Sigmoid colon (tissue), 7 donors: ENCODE results near the gene PSME3IP1. TPM values are rescaled to one million over a fixed set of nuclear protein-coding genes. Genes with fewer than 3 reads are reported as not detected.
A peak's percentile ranks its signal among the peaks of the same experiment; 100 is the strongest.

Experiments used
- DNase-seq: peaks from one replicate; pipeline ENCODE4 v3.0.0-alpha.2; 2019
- H3K27ac ChIP-seq, 4 donors: fragments of 200-600 bp; sonication (generic); one replicate each; pipeline ENCODE4 v1.5.1; 2016 to 2019; ENCODE audit warnings: mild to moderate bottlenecking in 1 of 4
- H3K27me3 ChIP-seq, 3 donors: fragments of 200-600 bp; sonication (generic); one replicate each; pipeline ENCODE4 v1.5.1; 2019; ENCODE audit warnings: mild to moderate bottlenecking in 1 of 3
- H3K36me3 ChIP-seq, 4 donors: fragments of 200-600 bp; sonication (generic); one replicate each; pipeline ENCODE4 v1.5.1; 2016 to 2019
- H3K4me1 ChIP-seq, 4 donors: fragments of 200-600 bp; sonication (generic); one replicate each; pipeline ENCODE4 v1.5.1; 2017 to 2019
- H3K4me3 ChIP-seq, 4 donors: fragments of 200-600 bp; sonication (generic); one replicate each; pipeline ENCODE4 v1.5.1; 2017 to 2019; ENCODE audit warnings: mild to moderate bottlenecking in 2 of 4, moderate library complexity in 1 of 4
- H3K9me3 ChIP-seq, 4 donors: fragments of 200-600 bp in 3 of 4; sonication (generic) in 3 of 4; one replicate each; pipeline versions ENCODE4 v1.5.1 to v1.6.1; 2013 to 2019
- EP300 ChIP-seq, 4 donors: sonication (generic); formaldehyde crosslinking; IDR thresholded peaks; one replicate each; pipeline ENCODE4 v1.6.1; 2017; ENCODE audit warnings: antibody characterized with exemption in 4 of 4
- POLR2A ChIP-seq, 2 donors: fragments of 450-650 bp; IDR thresholded peaks; one replicate each; pipeline ENCODE4 v1.6.1; 2016; ENCODE audit warnings: antibody characterized with exemption in 2 of 2, mild to moderate bottlenecking in 2 of 2, moderate library complexity in 2 of 2
- POLR2AphosphoS5 ChIP-seq, 4 donors: sonication (generic); formaldehyde crosslinking; IDR thresholded peaks; one replicate each; pipeline ENCODE4 v1.6.1; 2017; ENCODE audit warnings: antibody characterized with exemption in 4 of 4
- WGBS, 2 donors: extraction: QIAGEN DNeasy Blood & Tissue Kit; methylation state at CpG; one replicate each; pipeline ENCODE4 v1.1.7; 2013; 5-methylcytosine and 5-hydroxymethylcytosine counted together
- intact Hi-C: fragments of 100-400 bp; cut with DNase I; formaldehyde crosslinking; loops from one replicate; pipeline ENCODE4 v1.15.1; 2023
- polyA plus RNA-seq, 3 donors: library from polyadenylated mRNA; stranded (reverse); fragments of 200-250 nt; gene quantifications; one replicate each; pipeline ENCODE4 v1.2.3, GENCODE V29; 2013
- total RNA-seq, 4 donors: library from RNA; depleted of rRNA; stranded (reverse); fragments of >200 nt; gene quantifications; one replicate each; pipeline ENCODE4 v1.1.0, GENCODE V29; 2016
- TF ChIP-seq, protein P1 (sequence below), 4 experiments: fragments of 450-650 bp in 3 of 4; fragments of 200-600 bp in 1 of 4; IDR thresholded peaks; one replicate each; pipeline ENCODE4 v1.5.1; 2016 to 2019; ENCODE audit warnings: antibody characterized with exemption in 4 of 4, mild to moderate bottlenecking in 3 of 4, moderate library complexity in 2 of 4
- donor health status: healthy with polysubstance abuse.
- donor health status: Bipolar disorder and iron deficiency.
- donor health status: healthy.

Gene PSME3IP1
- total RNA-seq (10 to 100 TPM; 60.1 to 81.3 (median 76.9) TPM), polyA plus RNA-seq (10 to 100 TPM; 70.5 to 75.4 (median 73.9) TPM)

DNA sequence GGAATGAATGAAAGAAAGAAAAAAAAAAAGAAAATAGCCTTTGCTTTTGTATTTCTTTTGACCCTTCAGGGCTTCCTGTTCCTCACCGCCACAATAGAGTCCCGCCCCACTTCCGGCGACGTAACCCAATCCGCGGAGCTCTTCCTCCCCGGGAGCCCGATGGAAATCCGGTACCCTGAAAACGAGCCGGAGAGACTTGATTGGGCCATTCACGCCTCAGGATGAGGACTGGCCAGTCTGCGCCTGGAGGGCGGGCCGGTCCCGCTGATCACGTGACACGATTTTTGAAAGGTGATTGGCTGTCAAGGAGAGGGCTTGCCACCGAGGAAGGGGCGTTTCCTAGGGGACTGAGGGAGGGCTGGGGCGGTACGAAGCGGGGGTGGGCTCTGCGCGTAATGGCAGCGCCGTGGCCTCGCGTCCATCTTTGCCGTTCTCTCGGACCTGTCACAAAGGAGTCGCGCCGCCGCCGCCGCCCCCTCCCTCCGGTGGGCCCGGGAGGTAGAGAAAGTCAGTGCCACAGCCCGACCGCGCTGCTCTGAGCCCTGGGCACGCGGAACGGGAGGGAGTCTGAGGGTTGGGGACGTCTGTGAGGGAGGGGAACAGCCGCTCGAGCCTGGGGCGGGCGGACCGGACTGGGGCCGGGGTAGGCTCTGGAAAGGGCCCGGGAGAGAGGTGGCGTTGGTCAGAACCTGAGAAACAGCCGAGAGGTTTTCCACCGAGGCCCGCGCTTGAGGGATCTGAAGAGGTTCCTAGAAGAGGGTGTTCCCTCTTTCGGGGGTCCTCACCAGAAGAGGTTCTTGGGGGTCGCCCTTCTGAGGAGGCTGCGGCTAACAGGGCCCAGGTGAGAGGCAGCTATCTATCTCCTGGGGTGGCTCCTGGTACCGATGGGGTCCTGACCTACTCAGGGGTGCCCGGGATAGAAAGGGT lies at the start of gene PSME3IP1, which contains the start of gene RSPRY1:
Gene PSME3IP1 (minus strand): TSS at position 95 of the 927 bp plus-strand sequence. CDS start 12,185 bp downstream, outside the sequence.
Gene RSPRY1 (plus strand): TSS at position 385 of the 927 bp plus-strand sequence. CDS start 18,330 bp downstream, outside the sequence.
- TF ChIP-seq POLR2A (IDR thresholded peaks at IDR 0.05) = peak; percentile 81 to 83
- TF ChIP-seq POLR2AphosphoS5 (IDR thresholded peaks at IDR 0.05) = peak; percentile 86 to 96 (median 93)
- TF ChIP-seq, protein P1, sequence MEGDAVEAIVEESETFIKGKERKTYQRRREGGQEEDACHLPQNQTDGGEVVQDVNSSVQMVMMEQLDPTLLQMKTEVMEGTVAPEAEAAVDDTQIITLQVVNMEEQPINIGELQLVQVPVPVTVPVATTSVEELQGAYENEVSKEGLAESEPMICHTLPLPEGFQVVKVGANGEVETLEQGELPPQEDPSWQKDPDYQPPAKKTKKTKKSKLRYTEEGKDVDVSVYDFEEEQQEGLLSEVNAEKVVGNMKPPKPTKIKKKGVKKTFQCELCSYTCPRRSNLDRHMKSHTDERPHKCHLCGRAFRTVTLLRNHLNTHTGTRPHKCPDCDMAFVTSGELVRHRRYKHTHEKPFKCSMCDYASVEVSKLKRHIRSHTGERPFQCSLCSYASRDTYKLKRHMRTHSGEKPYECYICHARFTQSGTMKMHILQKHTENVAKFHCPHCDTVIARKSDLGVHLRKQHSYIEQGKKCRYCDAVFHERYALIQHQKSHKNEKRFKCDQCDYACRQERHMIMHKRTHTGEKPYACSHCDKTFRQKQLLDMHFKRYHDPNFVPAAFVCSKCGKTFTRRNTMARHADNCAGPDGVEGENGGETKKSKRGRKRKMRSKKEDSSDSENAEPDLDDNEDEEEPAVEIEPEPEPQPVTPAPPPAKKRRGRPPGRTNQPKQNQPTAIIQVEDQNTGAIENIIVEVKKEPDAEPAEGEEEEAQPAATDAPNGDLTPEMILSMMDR (IDR thresholded peaks at IDR 0.05) = no peak
- Histone ChIP-seq H3K9me3 (no peaks in the 10 kb centered on the region), H3K36me3 (no peaks in the 10 kb centered on the region), H3K4me3 (peak within 1 kb of the TSS; percentile 88 to 99 (median 96)), H3K27me3 (no peaks in the 10 kb centered on the region), H3K27ac (peak within 1 kb of the TSS; percentile 97 to 99 (median 98)), H3K4me1 (peaks cover 0 to 57% (median 42%) of the 10 kb centered on the region in 4 donors)
- WGBS, 2 donors = 0% methylated on average over 64 of the region's 64 CpGs
- peak; percentile 99 for DNase-seq
- intact Hi-C loops = loop anchor here (5.0 to 10.0 kb wide), 4 partner anchors 94 to 349 kb away; partner anchors contain the start of genes CCDC102A, CPNE2 and HERPUD1

DNA sequence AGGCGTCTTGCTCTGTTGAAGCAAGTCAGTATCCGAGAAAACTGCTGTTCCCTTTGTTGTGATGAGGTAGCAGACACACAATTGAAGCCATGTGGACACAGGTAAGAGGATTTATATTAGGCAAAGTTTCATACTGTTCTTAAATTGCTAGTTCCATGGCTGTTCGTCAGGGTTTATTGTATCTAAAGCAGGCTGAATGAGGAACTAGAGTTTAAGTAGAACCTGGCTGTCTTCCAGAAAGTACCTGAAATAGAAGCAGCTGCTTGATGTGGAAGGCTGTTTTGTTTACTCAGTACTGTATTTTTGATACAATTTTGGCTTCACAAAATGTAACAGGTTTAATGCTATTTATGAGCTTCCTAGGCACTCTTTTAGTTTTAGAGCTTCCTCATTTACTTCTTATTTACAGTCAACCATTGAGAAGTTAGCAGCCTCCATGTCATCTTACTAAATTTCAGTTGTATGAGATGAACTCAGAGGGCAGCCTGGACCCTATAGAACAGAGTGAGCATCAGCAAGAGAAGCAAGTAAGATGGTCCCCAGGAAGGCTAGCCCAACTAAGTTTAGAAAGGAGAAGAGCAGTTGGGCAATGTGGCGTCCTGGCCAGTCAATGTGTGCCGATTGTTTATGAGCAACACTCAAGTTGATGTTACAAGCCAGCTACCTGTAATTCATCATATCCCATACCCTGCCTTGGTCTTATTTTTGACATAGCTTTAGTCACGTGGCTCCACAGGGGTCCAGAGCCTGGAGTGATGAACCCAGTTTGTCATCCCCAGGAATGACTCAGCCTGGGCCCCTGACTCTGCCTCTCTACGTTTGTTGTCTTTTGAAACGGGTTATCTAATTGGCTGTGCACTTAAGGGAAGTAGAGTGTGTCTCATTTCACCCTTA lies 49.5 kb upstream of the PSME3IP1 start:
- WGBS, 2 donors = 51 to 65% methylated on average over 8 of the region's 8 CpGs
- Histone ChIP-seq H3K9me3 (no peaks in the 10 kb centered on the region), H3K4me3 (no peak overlapping the region), H3K27ac (no peak overlapping the region), H3K36me3 (peaks cover 41 to 100% (median 53%) of the 10 kb centered on the region in 4 donors), H3K4me1 (no peaks in the 10 kb centered on the region), H3K27me3 (no peaks in the 10 kb centered on the region)
- no peak for DNase-seq
- intact Hi-C loops = no loop called here
- TF ChIP-seq EP300 (IDR thresholded peaks at IDR 0.05) = no peak
- TF ChIP-seq, protein P1 (IDR thresholded peaks at IDR 0.05) = no peak

DNA sequence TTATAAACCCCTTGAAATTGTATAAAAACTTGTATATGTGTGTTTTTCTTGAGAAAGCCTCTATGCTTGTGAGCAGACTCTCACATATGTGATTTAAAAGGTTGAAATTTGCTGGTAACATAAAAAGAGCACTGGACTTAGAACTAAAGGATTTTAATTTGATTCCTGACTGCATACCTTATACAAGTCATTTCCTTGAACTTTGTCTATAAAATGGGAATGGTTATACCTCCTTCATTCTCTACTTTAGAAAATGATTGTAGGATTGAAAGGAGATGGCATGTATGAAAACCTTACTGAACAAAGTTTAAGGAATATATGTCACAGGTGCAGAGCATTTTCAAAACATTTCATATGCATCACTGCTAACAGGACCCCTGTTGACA lies 48.9 kb upstream of the PSME3IP1 start:
- no peak for DNase-seq
- Histone ChIP-seq H3K4me1 (no peaks in the 10 kb centered on the region), H3K27me3 (no peaks in the 10 kb centered on the region), H3K4me3 (no peak overlapping the region), H3K9me3 (no peaks in the 10 kb centered on the region), H3K36me3 (peaks cover 41 to 100% (median 56%) of the 10 kb centered on the region in 4 donors), H3K27ac (no peak overlapping the region)
- intact Hi-C loops = no loop called here
- TF ChIP-seq POLR2AphosphoS5 (IDR thresholded peaks at IDR 0.05) (no peak), EP300 (IDR thresholded peaks at IDR 0.05) (no peak), POLR2A (IDR thresholded peaks at IDR 0.05) (no peak)
- TF ChIP-seq, protein P1 (IDR thresholded peaks at IDR 0.05) = no peak

GRCh38 chr16:57233944-57234706 lies 48.3 kb upstream of the PSME3IP1 start:
- Histone ChIP-seq H3K9me3 (no peaks in the 10 kb centered on the region), H3K27me3 (no peaks in the 10 kb centered on the region), H3K27ac (no peak overlapping the region), H3K4me3 (no peak overlapping the region), H3K4me1 (no peaks in the 10 kb centered on the region), H3K36me3 (peaks cover 41 to 99% (median 55%) of the 10 kb centered on the region in 4 donors)
- 91 to 92% methylated on average over 9 of the region's 9 CpGs for WGBS, 2 donors
- TF ChIP-seq, protein P1 (IDR thresholded peaks at IDR 0.05) = no peak
- no peak for TF ChIP-seq EP300 (IDR thresholded peaks at IDR 0.05)
- TF ChIP-seq POLR2A (IDR thresholded peaks at IDR 0.05) = no peak
- intact Hi-C loops = no loop called here
- no peak for DNase-seq
